NCI-H526 treated with DMSO at 0.1 percent for 48 hours (cell line): ENCODE measurements around the gene RASA2.

Experiments
- DNase-seq: peaks from one replicate; lab custom pipeline; 2025; lab: John Stamatoyannopoulos, UW

The RASA2 gene

GRCh38 chr3:141486746-141487520 lies at the start of gene RASA2:
RASA2 (plus strand) TSS chr3:141487027; CDS start chr3:141487084, 57 bp downstream.
- DNase-seq: peak; percentile 66

- DNase-seq: no peak
Measured at GRCh38 chr3:141439589-141439988, 47.2 kb upstream of the RASA2 start.

- no peak for DNase-seq
Measured at GRCh38 chr3:141440942-141441341, 45.9 kb upstream of the RASA2 start.

- DNase-seq: no peak
Measured at GRCh38 chr3:141441381-141442364, 45.2 kb upstream of the RASA2 start.

GRCh38 chr3:141442446-141442845 lies 44.4 kb upstream of the RASA2 start:
- DNase-seq: no peak

- DNase-seq: no peak
Measured at GRCh38 chr3:141442914-141443313, 43.9 kb upstream of the RASA2 start.

- no peak for DNase-seq
Measured at GRCh38 chr3:141444586-141445285, 42.1 kb upstream of the RASA2 start.

- DNase-seq: no peak
Measured at GRCh38 chr3:141445990-141446389, 40.8 kb upstream of the RASA2 start.

- no peak for DNase-seq
Measured at GRCh38 chr3:141446737-141447136, 40.1 kb upstream of the RASA2 start.

- no peak for DNase-seq
Measured at GRCh38 chr3:141447383-141447782, 39.4 kb upstream of the RASA2 start.

GRCh38 chr3:141448606-141449220 lies 38.1 kb upstream of the RASA2 start:
- no peak for DNase-seq

- DNase-seq: no peak
Measured at GRCh38 chr3:141449424-141449823, 37.4 kb upstream of the RASA2 start.

- DNase-seq: no peak
Measured at GRCh38 chr3:141450727-141451375, 36.0 kb upstream of the RASA2 start.

GRCh38 chr3:141452045-141452444 lies 34.8 kb upstream of the RASA2 start:
- peak; percentile 41 for DNase-seq

GRCh38 chr3:141452773-141453172 lies 34.1 kb upstream of the RASA2 start:
- no peak for DNase-seq

GRCh38 chr3:141454054-141454453 lies 32.8 kb upstream of the RASA2 start:
- no peak for DNase-seq

GRCh38 chr3:141454906-141455602 lies 31.8 kb upstream of the RASA2 start:
- DNase-seq: peak; percentile 58

GRCh38 chr3:141455603-141456300 lies 31.1 kb upstream of the RASA2 start:
- no peak for DNase-seq

- DNase-seq: no peak
Measured at GRCh38 chr3:141456301-141456625, 30.6 kb upstream of the RASA2 start.

GRCh38 chr3:141457624-141458236 lies 29.1 kb upstream of the RASA2 start:
- DNase-seq: no peak
